ENCODE data around the gene STK32B. TPM values are rescaled to one million over a fixed set of nuclear protein-coding genes. Genes with fewer than 3 reads are reported as not detected.
"Not testable (repeated sequence)": the region's sequence is repeated elsewhere in the genome, so short reads cannot be mapped to it uniquely, and the experiment has no call there.

Gene STK32B
- total and polyA plus RNA-seq, 7 donors: 0.14 to 0.73 (median 0.52) TPM

GRCh38 chr4:5267408-5267807 lies 216.1 kb downstream of the STK32B start:
- Histone ChIP-seq H3K9me3 (no peaks in the 10 kb centered on the region), H3K36me3 (ENCODE audit: insufficient read depth in 1 of 2, low read depth in 1 of 2) (no peaks in the 10 kb centered on the region), H3K27ac (no peak overlapping the region), H3K4me3 (no peak overlapping the region), H3K4me1 (no peaks in the 10 kb centered on the region), H3K27me3 (ENCODE audit: insufficient read depth in 3 of 3, low read length in 2 of 3) (no peaks in the 10 kb centered on the region)
- TF ChIP-seq CTCF (IDR thresholded peaks at IDR 0.05): no peak
- ATAC-seq (no peak), DNase-seq (no peak)
- intact Hi-C loops (cut with DNase I): no loop called here
- WGBS, 3 donors: 75 to 80% (median 77%) methylated on average over 8 of the region's 8 CpGs

GRCh38 chr4:5276475-5277075 lies 225.3 kb downstream of the STK32B start:
- no peak for TF ChIP-seq CTCF (IDR thresholded peaks at IDR 0.05)
- no peaks in the 10 kb centered on the region for H3K36me3 ChIP-seq (ENCODE audit: insufficient read depth in 1 of 2, low read depth in 1 of 2)
- intact Hi-C loops (cut with DNase I): no loop called here
- H3K9me3 ChIP-seq: no peaks in the 10 kb centered on the region
- no peak overlapping the region for H3K27ac ChIP-seq
- WGBS, 3 donors: 51 to 58% (median 52%) methylated on average over 11 of the region's 11 CpGs
- no peak for DNase-seq
- no peaks in the 10 kb centered on the region for H3K4me1 ChIP-seq
- no peak for ATAC-seq
- no peaks in the 10 kb centered on the region for H3K27me3 ChIP-seq (ENCODE audit: insufficient read depth in 3 of 3, low read length in 2 of 3)
- no peak overlapping the region for H3K4me3 ChIP-seq

- H3K27ac ChIP-seq: no peak overlapping the region
- WGBS, 3 donors: 82 to 97% (median 87%) methylated on average over 2 of the region's 2 CpGs
- no peaks in the 10 kb centered on the region for H3K36me3 ChIP-seq (ENCODE audit: insufficient read depth in 1 of 2, low read depth in 1 of 2)
- no peak for DNase-seq
- H3K9me3 ChIP-seq: no peaks in the 10 kb centered on the region
- no peaks in the 10 kb centered on the region for H3K4me1 ChIP-seq
- H3K27me3 ChIP-seq (ENCODE audit: insufficient read depth in 3 of 3, low read length in 2 of 3): no peaks in the 10 kb centered on the region
- ATAC-seq: no peak
- intact Hi-C loops (cut with DNase I): no loop called here
- no peak overlapping the region for H3K4me3 ChIP-seq
- TF ChIP-seq CTCF (IDR thresholded peaks at IDR 0.05): no peak
Observed at GRCh38 chr4:5277079-5277478, 225.8 kb downstream of the STK32B start.

- no peaks in the 10 kb centered on the region for H3K9me3 ChIP-seq
- WGBS, 3 donors: 81 to 93% (median 92%) methylated on average over 4 of the region's 4 CpGs
- intact Hi-C loops (cut with DNase I): no loop called here
- TF ChIP-seq CTCF (IDR thresholded peaks at IDR 0.05): no peak
- no peak overlapping the region for H3K4me3 ChIP-seq
- no peak for ATAC-seq
- H3K36me3 ChIP-seq (ENCODE audit: insufficient read depth in 1 of 2, low read depth in 1 of 2): no peaks in the 10 kb centered on the region
- no peaks in the 10 kb centered on the region for H3K4me1 ChIP-seq
- no peaks in the 10 kb centered on the region for H3K27me3 ChIP-seq (ENCODE audit: insufficient read depth in 3 of 3, low read length in 2 of 3)
- no peak for DNase-seq
- no peak overlapping the region for H3K27ac ChIP-seq
Observed at GRCh38 chr4:5278213-5278612, 226.9 kb downstream of the STK32B start.

GRCh38 chr4:5280069-5280468 lies 228.8 kb downstream of the STK32B start:
- H3K27ac ChIP-seq; ATAC-seq; H3K4me1 ChIP-seq; H3K4me3 ChIP-seq; intact Hi-C loops (cut with DNase I); DNase-seq; H3K9me3 ChIP-seq; H3K36me3 ChIP-seq (ENCODE audit: insufficient read depth in 1 of 2, low read depth in 1 of 2); H3K27me3 ChIP-seq (ENCODE audit: insufficient read depth in 3 of 3, low read length in 2 of 3): not testable (repeated sequence)
- 65 to 83% (median 66%) methylated on average over 1 of the region's 1 CpG for WGBS, 3 donors

All from psoas muscle (tissue), 8 donors.